Neural cell (in vitro differentiated cells): ENCODE data around the gene ZNF200. TPM values are rescaled to one million over a fixed set of nuclear protein-coding genes. Genes with fewer than 3 reads are reported as not detected.

Source experiments
- H2AFZ ChIP-seq: fragments of 200-600, 300-800 bp; sonication (generic), shearing (Covaris generic); 2 replicates; pipeline ENCODE4 v1.6.0; 2014; ENCODE audit warnings: low read depth, mild to moderate bottlenecking, antibody characterized with exemption, low read length, moderate library complexity
- H3F3A ChIP-seq: fragments of 200-600 bp; shearing (Covaris generic); 2 replicates; pipeline ENCODE4 v1.6.1; 2016; ENCODE audit warnings: mild to moderate bottlenecking, moderate library complexity, mixed read lengths, antibody characterized with exemption, low read length; ENCODE audit not compliant: insufficient read depth, poor library complexity, severe bottlenecking
- H3K27ac ChIP-seq: fragments of 200-600, 300-800 bp; sonication (generic), shearing (Covaris generic); 2 replicates; pipeline ENCODE4 v1.5.1; 2014; ENCODE audit warnings: mild to moderate bottlenecking, low read length, moderate library complexity
- H3K27me3 ChIP-seq: fragments of 300-800, 200-600 bp; sonication (generic), shearing (Covaris generic); 2 replicates; pipeline ENCODE4 v1.6.0; 2014; ENCODE audit warnings: mild to moderate bottlenecking, low read depth, low read length, moderate library complexity; ENCODE audit not compliant: insufficient read depth
- H3K36me3 ChIP-seq: fragments of 300-800, 200-600 bp; sonication (generic), shearing (Covaris generic); 2 replicates; pipeline ENCODE4 v1.5.1; 2014; ENCODE audit warnings: mild to moderate bottlenecking, antibody characterized with exemption, low read length, moderate library complexity; ENCODE audit not compliant: insufficient read depth
- H3K4me2 ChIP-seq: fragments of 300-800, 200-600 bp; sonication (generic), shearing (Covaris generic); 2 replicates; pipeline ENCODE4 v1.6.0; 2014; ENCODE audit warnings: mild to moderate bottlenecking, low read length
- H3K4me3 ChIP-seq: fragments of 300-800, 200-600 bp; sonication (generic), shearing (Covaris generic); 2 replicates; pipeline ENCODE4 v1.5.1; 2014; ENCODE audit warnings: mild to moderate bottlenecking, low read length, moderate library complexity
- H3K79me2 ChIP-seq: fragments of 200-600 bp; shearing (Covaris generic); replicated peaks from 2 replicates; pipeline ENCODE4 v1.6.0; 2014; ENCODE audit warnings: mild to moderate bottlenecking, low read length, moderate library complexity; ENCODE audit not compliant: insufficient read depth
- H3K9ac ChIP-seq: fragments of 300-800, 200-600 bp; sonication (generic), shearing (Covaris generic); 2 replicates; pipeline ENCODE4 v1.6.1; 2016; ENCODE audit warnings: mild to moderate bottlenecking, low read length, mixed read lengths
- H3K9me2 ChIP-seq: fragments of 200-600 bp; shearing (Covaris generic); 2 replicates; pipeline ENCODE4 v1.6.1; 2016; ENCODE audit warnings: mild to moderate bottlenecking, low read length, mixed read lengths; ENCODE audit not compliant: insufficient read depth
- H3K9me3 ChIP-seq: fragments of 200-600, 300-800 bp; sonication (generic), shearing (Covaris generic); 2 replicates; pipeline ENCODE4 v1.6.1; 2016; ENCODE audit warnings: mild to moderate bottlenecking, mixed run types, low read length, moderate library complexity, mixed read lengths
- H4K20me1 ChIP-seq: fragments of 200-600 bp; shearing (Covaris generic); 2 replicates; pipeline ENCODE4 v1.6.1; 2016; ENCODE audit warnings: mild to moderate bottlenecking, mixed run types; ENCODE audit not compliant: insufficient read depth
- EP300 ChIP-seq: fragments of 450-650 bp; conservative IDR thresholded peaks from 2 replicates; pipeline ENCODE4 v1.6.1; 2014; ENCODE audit warnings: antibody characterized with exemption, mild to moderate bottlenecking, moderate library complexity; ENCODE audit not compliant: poor library complexity, severe bottlenecking
- EZH2 ChIP-seq: fragments of 200-600, 300-800 bp; shearing (Covaris generic), sonication (generic); IDR thresholded peaks from 2 replicates; pipeline ENCODE4 v1.6.1; 2014; ENCODE audit warnings: antibody characterized with exemption, low read length, borderline replicate concordance, mild to moderate bottlenecking; ENCODE audit not compliant: insufficient read depth, poor library complexity, severe bottlenecking
- MXI1 ChIP-seq: fragments of 450-650 bp; conservative IDR thresholded peaks from 2 replicates; pipeline ENCODE4 v1.6.1; 2014; ENCODE audit warnings: antibody characterized with exemption, mild to moderate bottlenecking; ENCODE audit not compliant: poor library complexity, severe bottlenecking
- POLR2AphosphoS5 ChIP-seq: IDR thresholded peaks from 2 replicates; pipeline ENCODE4 v1.6.1; 2012
- RAD21 ChIP-seq: fragments of 450-650 bp; conservative IDR thresholded peaks from 2 replicates; pipeline ENCODE4 v1.6.1; 2014; ENCODE audit warnings: antibody characterized with exemption, mild to moderate bottlenecking, moderate library complexity
- REST ChIP-seq: IDR thresholded peaks from 2 replicates; pipeline ENCODE4 v1.6.1; 2012; ENCODE audit warnings: borderline replicate concordance
- SMC3 ChIP-seq: fragments of 450-650 bp; conservative IDR thresholded peaks from 2 replicates; pipeline ENCODE4 v1.6.1; 2014; ENCODE audit warnings: antibody characterized with exemption, mild to moderate bottlenecking, moderate library complexity; ENCODE audit not compliant: poor library complexity
- TAF1 ChIP-seq: IDR thresholded peaks from 2 replicates; pipeline ENCODE4 v1.6.1; 2012; ENCODE audit warnings: low read depth
- polyA plus RNA-seq: library from polyadenylated mRNA; depleted of rRNA; stranded (reverse); fragments of >200 nt; gene quantifications from 2 replicates; pipeline ENCODE4 v1.2.3, GENCODE V29; 2014
- TF ChIP-seq, protein P1 (sequence below): fragments of 450-650 bp; IDR thresholded peaks from 2 replicates; pipeline ENCODE4 v1.5.1; 2014; ENCODE audit warnings: antibody characterized with exemption, mild to moderate bottlenecking, moderate library complexity; ENCODE audit not compliant: poor library complexity, severe bottlenecking

The ZNF200 gene
- polyA plus RNA-seq, 1 donor from 2014 or later, result 20.8 TPM

GRCh38 chr16:3190949-3191353 lies 44.0 kb downstream of the ZNF200 start:
- TF ChIP-seq TAF1 (no peak), REST (no peak), MXI1 (no peak), POLR2AphosphoS5 (no peak), RAD21 (no peak), SMC3 (no peak), EZH2 (no peak), EP300 (no peak)
- TF ChIP-seq, protein P1, sequence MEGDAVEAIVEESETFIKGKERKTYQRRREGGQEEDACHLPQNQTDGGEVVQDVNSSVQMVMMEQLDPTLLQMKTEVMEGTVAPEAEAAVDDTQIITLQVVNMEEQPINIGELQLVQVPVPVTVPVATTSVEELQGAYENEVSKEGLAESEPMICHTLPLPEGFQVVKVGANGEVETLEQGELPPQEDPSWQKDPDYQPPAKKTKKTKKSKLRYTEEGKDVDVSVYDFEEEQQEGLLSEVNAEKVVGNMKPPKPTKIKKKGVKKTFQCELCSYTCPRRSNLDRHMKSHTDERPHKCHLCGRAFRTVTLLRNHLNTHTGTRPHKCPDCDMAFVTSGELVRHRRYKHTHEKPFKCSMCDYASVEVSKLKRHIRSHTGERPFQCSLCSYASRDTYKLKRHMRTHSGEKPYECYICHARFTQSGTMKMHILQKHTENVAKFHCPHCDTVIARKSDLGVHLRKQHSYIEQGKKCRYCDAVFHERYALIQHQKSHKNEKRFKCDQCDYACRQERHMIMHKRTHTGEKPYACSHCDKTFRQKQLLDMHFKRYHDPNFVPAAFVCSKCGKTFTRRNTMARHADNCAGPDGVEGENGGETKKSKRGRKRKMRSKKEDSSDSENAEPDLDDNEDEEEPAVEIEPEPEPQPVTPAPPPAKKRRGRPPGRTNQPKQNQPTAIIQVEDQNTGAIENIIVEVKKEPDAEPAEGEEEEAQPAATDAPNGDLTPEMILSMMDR, result no peak
- Histone ChIP-seq H3K4me2 (no peak overlapping the region), H3K27me3 (peaks cover 85% of the 10 kb centered on the region), H3K27ac (no peak overlapping the region), H3K36me3 (no peaks in the 10 kb centered on the region), H3K9me2 (no peaks in the 10 kb centered on the region), H3K9me3 (no peaks in the 10 kb centered on the region), H3F3A (no peaks in the 10 kb centered on the region), H2AFZ (no peak overlapping the region), H4K20me1 (no peaks in the 10 kb centered on the region), H3K9ac (no peak overlapping the region), H3K4me3 (peak overlapping the region; percentile 53), H3K79me2 (no peaks in the 10 kb centered on the region)

DNA sequence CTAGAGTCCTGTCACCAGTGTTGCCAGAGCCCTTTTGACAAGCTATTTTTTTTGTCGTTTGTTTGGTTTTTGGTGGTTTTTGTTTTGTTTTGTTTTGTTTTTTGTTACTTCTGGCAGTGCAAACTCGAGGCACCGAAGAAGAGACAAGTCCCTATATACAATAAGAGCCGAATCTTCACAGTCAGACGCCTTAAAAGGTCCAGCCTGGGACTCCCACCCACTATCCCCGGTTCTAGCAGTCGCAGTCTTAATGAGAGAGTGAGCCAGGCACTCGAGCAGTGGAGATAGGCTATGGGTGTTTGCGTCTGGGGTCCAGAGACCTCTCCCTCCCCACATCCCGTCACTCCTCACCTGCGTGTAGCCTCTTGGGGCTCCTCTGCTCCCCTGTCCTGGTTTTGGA lies 45.1 kb downstream of the ZNF200 start:
- Histone ChIP-seq H3K27me3 (peaks cover 93% of the 10 kb centered on the region), H2AFZ (no peak overlapping the region), H3K36me3 (no peaks in the 10 kb centered on the region), H3K4me2 (no peak overlapping the region), H3K9ac (no peak overlapping the region), H4K20me1 (no peaks in the 10 kb centered on the region), H3F3A (no peaks in the 10 kb centered on the region), H3K9me3 (no peaks in the 10 kb centered on the region), H3K4me3 (peak overlapping the region; percentile 89), H3K27ac (no peak overlapping the region), H3K79me2 (no peaks in the 10 kb centered on the region), H3K9me2 (no peaks in the 10 kb centered on the region)
- no peak for TF ChIP-seq MXI1
- TF ChIP-seq REST, result no peak
- TF ChIP-seq RAD21, result no peak
- no peak for TF ChIP-seq POLR2AphosphoS5
- TF ChIP-seq EZH2, result no peak
- no peak for TF ChIP-seq SMC3
- no peak for TF ChIP-seq TAF1
- TF ChIP-seq, protein P1, result no peak
- TF ChIP-seq EP300, result no peak
